ENCODE data around the gene PLPP1. TPM values are rescaled to one million over a fixed set of nuclear protein-coding genes. Genes with fewer than 3 reads are reported as not detected.
A peak's percentile ranks its signal among the peaks of the same experiment; 100 is the strongest.
"Not testable (repeated sequence)": the region's sequence is repeated elsewhere in the genome, so short reads cannot be mapped to it uniquely, and the experiment has no call there.

Gene PLPP1
- total RNA-seq, 1 donor from 2014 or later = 38.9 TPM

- H3K36me3 Mint-ChIP-seq (ENCODE audit: unreplicated experiment) = no peaks in the 10 kb centered on the region
- DNase-seq (ENCODE audit: extremely low spot score, unreplicated experiment) = no peak
- no peak overlapping the region for H3K27ac Mint-ChIP-seq (ENCODE audit: unreplicated experiment)
- TF ChIP-seq CTCF (IDR thresholded peaks at IDR 0.05) = no peak
- no peaks in the 10 kb centered on the region for H3K9me3 Mint-ChIP-seq (ENCODE audit: unreplicated experiment)
- no peak overlapping the region for H3K4me3 Mint-ChIP-seq (ENCODE audit: unreplicated experiment)
- no peaks in the 10 kb centered on the region for H3K27me3 Mint-ChIP-seq (ENCODE audit: unreplicated experiment)
- peaks cover 16% of the 10 kb centered on the region for H3K4me1 Mint-ChIP-seq (ENCODE audit: unreplicated experiment)
Observed at GRCh38 chr5:55540024-55540423, 5.3 kb upstream of the PLPP1 start.

- Mint-ChIP-seq H3K27ac (ENCODE audit: unreplicated experiment) (peak overlapping the region; percentile 79), H3K36me3 (ENCODE audit: unreplicated experiment) (no peaks in the 10 kb centered on the region), H3K4me1 (ENCODE audit: unreplicated experiment) (peaks cover 21% of the 10 kb centered on the region), H3K9me3 (ENCODE audit: unreplicated experiment) (no peaks in the 10 kb centered on the region), H3K4me3 (ENCODE audit: unreplicated experiment) (no peak overlapping the region), H3K27me3 (ENCODE audit: unreplicated experiment) (no peaks in the 10 kb centered on the region)
- no peak for TF ChIP-seq CTCF (IDR thresholded peaks at IDR 0.05)
- DNase-seq (ENCODE audit: extremely low spot score, unreplicated experiment) = no peak
Observed at GRCh38 chr5:55538661-55539060, 3.9 kb upstream of the PLPP1 start.

- H3K36me3 Mint-ChIP-seq (ENCODE audit: unreplicated experiment); H3K9me3 Mint-ChIP-seq (ENCODE audit: unreplicated experiment); H3K27ac Mint-ChIP-seq (ENCODE audit: unreplicated experiment); H3K27me3 Mint-ChIP-seq (ENCODE audit: unreplicated experiment); DNase-seq (ENCODE audit: extremely low spot score, unreplicated experiment); H3K4me3 Mint-ChIP-seq (ENCODE audit: unreplicated experiment): not testable (repeated sequence)
- peaks cover 30% of the 10 kb centered on the region for H3K4me1 Mint-ChIP-seq (ENCODE audit: unreplicated experiment)
Observed at GRCh38 chr5:55537315-55537714, 2.6 kb upstream of the PLPP1 start.

GRCh38 chr5:55535199-55535905 is 588 bp upstream of the PLPP1 start:
- Mint-ChIP-seq H3K27ac (ENCODE audit: unreplicated experiment) (peak overlapping the region; percentile 71), H3K36me3 (ENCODE audit: unreplicated experiment) (peaks cover 6% of the 10 kb centered on the region)
- no peak for DNase-seq (ENCODE audit: extremely low spot score, unreplicated experiment)

GRCh38 chr5:55533521-55534435 is 986 bp downstream of the PLPP1 start:
- no peak for TF ChIP-seq CTCF (IDR thresholded peaks at IDR 0.05)
- DNase-seq (ENCODE audit: extremely low spot score, unreplicated experiment) = no peak
- Mint-ChIP-seq H3K27me3 (ENCODE audit: unreplicated experiment) (no peaks in the 10 kb centered on the region), H3K36me3 (ENCODE audit: unreplicated experiment) (peaks cover 9% of the 10 kb centered on the region), H3K9me3 (ENCODE audit: unreplicated experiment) (no peaks in the 10 kb centered on the region), H3K4me3 (ENCODE audit: unreplicated experiment) (peak overlapping the region; percentile 90), H3K4me1 (ENCODE audit: unreplicated experiment) (peaks cover 40% of the 10 kb centered on the region), H3K27ac (ENCODE audit: unreplicated experiment) (peak overlapping the region; percentile 61)

More at GRCh38 chr5:55535199-55535905, 588 bp upstream of the PLPP1 start:
- Mint-ChIP-seq H3K4me1 (ENCODE audit: unreplicated experiment) (peaks cover 42% of the 10 kb centered on the region), H3K9me3 (ENCODE audit: unreplicated experiment) (no peaks in the 10 kb centered on the region), H3K27me3 (ENCODE audit: unreplicated experiment) (no peaks in the 10 kb centered on the region), H3K4me3 (ENCODE audit: unreplicated experiment) (peak overlapping the region; percentile 90)
- no peak for TF ChIP-seq CTCF (IDR thresholded peaks at IDR 0.05)

All from osteocyte (in vitro differentiated cells).